K562 (cell line): ENCODE data around the gene CD320. TPM values are rescaled to one million over a fixed set of nuclear protein-coding genes. Genes with fewer than 3 reads are reported as not detected.
A peak's percentile ranks its signal among the peaks of the same experiment; 100 is the strongest.

Source experiments
- BDP1 ChIP-seq: IDR thresholded peaks from 3 replicates; pipeline ENCODE4 v1.6.1; 2011; ENCODE audit not compliant: insufficient read length, insufficient read depth
- BHLHE40 ChIP-seq: IDR thresholded peaks from 2 replicates; pipeline ENCODE4 v1.6.1; 2011; ENCODE audit warnings: low read length, improper control_type of control experiment
- BRCA1 ChIP-seq, 2 experiments: fragments of 450-650 bp in 1 of 2; sonication (generic) in 1 of 2; formaldehyde crosslinking in 1 of 2; IDR thresholded peaks; 2 replicates each; pipeline versions ENCODE4 v1.5.0 to v1.6.1; 2017 to 2020; ENCODE audit warnings: mild to moderate bottlenecking in 1 of 2, missing genetic modification reagents in 1 of 2
- CREB1 ChIP-seq, 2 experiments: sonication (generic) in 1 of 2; formaldehyde crosslinking in 1 of 2; IDR thresholded peaks; 2 replicates each; pipeline versions ENCODE4 v1.6.1 to v1.8.0; 2012 to 2022; ENCODE audit warnings: inconsistent platforms in 1 of 2, mild to moderate bottlenecking in 1 of 2, missing genetic modification reagents in 1 of 2, moderate library complexity in 1 of 2
- CSDE1 ChIP-seq, 2 experiments: fragments of 450-650 bp; IDR thresholded peaks; 2 replicates each; pipeline ENCODE4 v1.6.1; 2016; ENCODE audit warnings: mild to moderate bottlenecking in 1 of 2
- LCOR ChIP-seq: sonication (generic); formaldehyde crosslinking; IDR thresholded peaks from 2 replicates; pipeline ENCODE4 v1.8.0; 2022; ENCODE audit warnings: mild to moderate bottlenecking, missing genetic modification reagents
- MAFF ChIP-seq: IDR thresholded peaks from 2 replicates; pipeline ENCODE4 v1.6.1; 2012; ENCODE audit warnings: low read length, improper control_type of control experiment
- NEUROD1 ChIP-seq: fragments of 150-350 bp; IDR thresholded peaks from 2 replicates; pipeline ENCODE4 v1.6.1; 2014; ENCODE audit warnings: borderline replicate concordance, low read length, low read depth; ENCODE audit not compliant: partially characterized antibody
- SIX5 ChIP-seq, 2 experiments: IDR thresholded peaks; 2 replicates each; pipeline ENCODE4 v1.6.1; 2011; ENCODE audit warnings: low read length in 2 of 2, borderline replicate concordance in 1 of 2, low read depth in 1 of 2, mild to moderate bottlenecking in 1 of 2, moderate library complexity in 1 of 2; ENCODE audit not compliant: insufficient read depth in 1 of 2
- SPI1 ChIP-seq: IDR thresholded peaks from 2 replicates; pipeline ENCODE4 v1.6.1; 2011; ENCODE audit warnings: low read depth, low read length, control low read depth, borderline replicate concordance
- ZBTB33 ChIP-seq: sonication (generic); formaldehyde crosslinking; IDR thresholded peaks from 2 replicates; pipeline ENCODE4 v1.8.1; 2023; ENCODE audit warnings: mild to moderate bottlenecking, missing genetic modification reagents
- ZNF407 ChIP-seq: fragments of 450-650 bp; IDR thresholded peaks from 2 replicates; pipeline ENCODE4 v1.6.1; 2016; ENCODE audit warnings: low read depth
- polyA plus RNA-seq, 8 experiments: library from polyadenylated mRNA; depleted of rRNA in 4 of 8; stranded (reverse) in 5 of 8; unstranded in 3 of 8; fragments of >200 nt; fragmentation: Nextera tagmentation in 2 of 8; fragmentation: Illumina TruSeq in 1 of 8; extraction: Ambion mirVana in 2 of 8; extraction: Trizol in 1 of 8; gene quantifications; 2 replicates each; pipeline versions ENCODE4 v1.2.1 to v1.2.3, GENCODE V29; 2011 to 2014; ENCODE audit warnings: inconsistent platforms in 1 of 8, missing spikeins in 1 of 8
- total RNA-seq, 7 experiments: library from RNA; depleted of rRNA in 6 of 7; stranded (reverse); fragments of >200 nt in 6 of 7; fragmentation: Illumina TruSeq in 2 of 7; extraction: Trizol in 2 of 7; gene quantifications; 2 replicates each; pipeline versions ENCODE4 v1.2.1 to v1.2.3, GENCODE V29; 2011 to 2021; ENCODE audit warnings: low replicate concordance in 1 of 7
- TF ChIP-seq, protein P1 (sequence below), 2 experiments: fragments of 450-650 bp in 1 of 2; sonication (generic) in 1 of 2; formaldehyde crosslinking in 1 of 2; IDR thresholded peaks in 1 of 2; conservative IDR thresholded peaks in 1 of 2; 2 replicates each; pipeline versions ENCODE4 v1.6.1 to v1.8.1; 2016 to 2023; ENCODE audit warnings: mild to moderate bottlenecking in 2 of 2, moderate library complexity in 2 of 2, inconsistent platforms in 1 of 2, missing genetic modification reagents in 1 of 2

The CD320 gene
- total and polyA plus RNA-seq, 9 of the 15 experiments (the other 6 are each of a cell fraction or from before 2014, with no cell fraction given): 0.45 to 94.5 (median 34.4) TPM

DNA sequence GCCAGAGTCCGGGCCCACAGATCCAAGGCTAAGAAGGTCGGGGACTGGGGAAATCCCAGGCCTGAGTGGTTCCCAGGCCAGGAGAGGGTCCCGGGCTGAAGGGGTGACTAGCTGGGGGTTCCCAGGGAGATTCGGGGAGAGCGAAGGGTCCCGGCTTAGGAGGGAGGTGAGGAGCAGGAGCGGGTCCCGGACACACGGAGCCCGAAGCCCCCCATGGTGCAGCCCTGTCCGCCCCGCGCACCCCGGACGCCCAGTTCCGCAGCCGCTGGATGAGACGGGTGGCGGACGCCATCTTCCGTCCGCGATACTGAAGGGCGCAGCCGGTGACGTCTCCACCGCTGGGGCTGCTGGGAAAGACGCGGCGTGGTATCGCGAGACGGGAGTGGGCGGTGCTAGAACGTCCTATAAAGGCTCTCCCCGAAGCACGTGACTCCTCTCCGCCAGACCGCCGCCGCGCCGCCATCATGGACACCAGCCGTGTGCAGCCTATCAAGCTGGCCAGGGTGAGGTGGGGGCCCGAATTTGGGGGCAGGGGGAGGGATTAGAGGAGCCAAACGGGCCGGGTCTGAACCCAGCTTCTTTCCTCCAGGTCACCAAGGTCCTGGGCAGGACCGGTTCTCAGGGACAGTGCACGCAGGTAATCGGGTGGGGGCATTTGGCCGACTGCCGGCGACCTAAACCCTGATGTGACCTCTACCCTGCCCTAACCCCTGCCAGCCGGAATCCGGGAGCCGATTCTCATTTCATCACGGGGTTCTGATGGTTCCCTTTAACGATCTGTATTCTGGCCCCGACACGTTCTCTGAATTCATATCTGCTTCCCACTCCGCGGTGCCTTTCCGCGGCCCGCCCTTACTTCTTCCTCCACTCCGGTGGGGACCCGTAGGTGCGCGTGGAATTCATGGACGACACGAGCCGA lies 13.2 kb upstream of the CD320 start, which contains the start of the genes NDUFA7 and RPS28 (continued):
- peak; percentile 96 for TF ChIP-seq CREB1 (IDR thresholded peaks at IDR 0.05)
- TF ChIP-seq CREB1 (CRISPR knock-in tag; IDR thresholded peaks at IDR 0.05): peak; percentile 95
- peak in 1 of 2 experiments; percentile 68; a peak in 1 of 4 replicates for TF ChIP-seq CSDE1 (IDR thresholded peaks at IDR 0.05)
- TF ChIP-seq MAFF: peak; percentile 53; the same call in 1 of the 2 replicates
- no peak for TF ChIP-seq SPI1
- TF ChIP-seq SIX5 (IDR thresholded peaks at IDR 0.05; ENCODE audit: borderline replicate concordance in 1 of 2, insufficient read depth in 1 of 2, low read depth in 1 of 2, low read length in 2 of 2): peak; percentile 28 to 32; a peak in 2 of 4 replicates
- 0 out of 2 replicates have a peak, but pooled peaks have one; percentile 2 for TF ChIP-seq LCOR (CRISPR knock-in tag)
- peak; percentile 69; the same call in 1 of the 2 replicates for TF ChIP-seq ZNF407
- TF ChIP-seq ZBTB33: 0 out of 2 replicates have a peak, but pooled peaks have one; percentile 22
- TF ChIP-seq BRCA1 (IDR thresholded peaks at IDR 0.05): no peak
- TF ChIP-seq BRCA1 (CRISPR knock-in tag; IDR thresholded peaks at IDR 0.05): peak; percentile 11; the same call in 1 of the 2 replicates
- TF ChIP-seq BHLHE40: peak; percentile 97
- TF ChIP-seq, protein P1, sequence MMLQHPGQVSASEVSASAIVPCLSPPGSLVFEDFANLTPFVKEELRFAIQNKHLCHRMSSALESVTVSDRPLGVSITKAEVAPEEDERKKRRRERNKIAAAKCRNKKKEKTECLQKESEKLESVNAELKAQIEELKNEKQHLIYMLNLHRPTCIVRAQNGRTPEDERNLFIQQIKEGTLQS (IDR thresholded peaks at IDR 0.05): peak; percentile 25; the same call in 1 of the 2 replicates
- TF ChIP-seq, protein P1 (CRISPR knock-in tag; conservative IDR thresholded peaks at IDR 0.05): no peak; the same call in 1 of the 2 replicates
- TF ChIP-seq NEUROD1: peak; percentile 90
- TF ChIP-seq BDP1: no peak
